ENCODE results near the gene FRAT1.

FRAT1 gene

DNA sequence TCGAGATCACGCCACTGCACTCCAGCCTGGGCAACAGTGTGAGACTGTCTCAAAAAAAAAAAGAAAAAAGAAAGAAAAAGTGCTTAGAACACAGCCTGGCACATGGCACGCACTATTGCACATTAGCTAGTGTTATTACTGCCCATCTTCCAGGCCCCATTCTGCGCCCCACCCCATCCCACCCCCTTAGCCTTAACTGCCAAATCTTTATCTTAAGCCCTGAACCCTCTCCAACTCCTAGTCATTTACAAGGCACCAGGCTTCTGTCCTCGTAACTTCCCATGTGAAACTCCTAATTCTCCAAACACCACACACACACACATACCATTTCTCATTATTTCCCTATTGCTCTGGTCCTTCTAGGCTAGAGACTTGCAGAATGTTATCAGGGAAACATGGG is 10.7 kb downstream of the FRAT1 start:
- Histone ChIP-seq H3K4me1 (ENCODE audit: insufficient read depth, poor library complexity, severe bottlenecking) (no peaks in the 10 kb centered on the region), H3K36me3 (ENCODE audit: low read depth) (no peaks in the 10 kb centered on the region), H3K27me3 (ENCODE audit: insufficient read depth, poor library complexity, severe bottlenecking) (no peaks in the 10 kb centered on the region), H3K4me3 (ENCODE audit: severe bottlenecking) (no peak overlapping the region), H3K9me3 (ENCODE audit: severe bottlenecking) (no peaks in the 10 kb centered on the region), H3K27ac (ENCODE audit: poor library complexity, severe bottlenecking) (no peak overlapping the region)
- DNase-seq (ENCODE audit: low spot score) (no peak), ATAC-seq (ENCODE audit: low read depth) (no peak)
- TF ChIP-seq, protein P1, sequence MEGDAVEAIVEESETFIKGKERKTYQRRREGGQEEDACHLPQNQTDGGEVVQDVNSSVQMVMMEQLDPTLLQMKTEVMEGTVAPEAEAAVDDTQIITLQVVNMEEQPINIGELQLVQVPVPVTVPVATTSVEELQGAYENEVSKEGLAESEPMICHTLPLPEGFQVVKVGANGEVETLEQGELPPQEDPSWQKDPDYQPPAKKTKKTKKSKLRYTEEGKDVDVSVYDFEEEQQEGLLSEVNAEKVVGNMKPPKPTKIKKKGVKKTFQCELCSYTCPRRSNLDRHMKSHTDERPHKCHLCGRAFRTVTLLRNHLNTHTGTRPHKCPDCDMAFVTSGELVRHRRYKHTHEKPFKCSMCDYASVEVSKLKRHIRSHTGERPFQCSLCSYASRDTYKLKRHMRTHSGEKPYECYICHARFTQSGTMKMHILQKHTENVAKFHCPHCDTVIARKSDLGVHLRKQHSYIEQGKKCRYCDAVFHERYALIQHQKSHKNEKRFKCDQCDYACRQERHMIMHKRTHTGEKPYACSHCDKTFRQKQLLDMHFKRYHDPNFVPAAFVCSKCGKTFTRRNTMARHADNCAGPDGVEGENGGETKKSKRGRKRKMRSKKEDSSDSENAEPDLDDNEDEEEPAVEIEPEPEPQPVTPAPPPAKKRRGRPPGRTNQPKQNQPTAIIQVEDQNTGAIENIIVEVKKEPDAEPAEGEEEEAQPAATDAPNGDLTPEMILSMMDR (IDR thresholded peaks at IDR 0.05; ENCODE audit: poor library complexity, severe bottlenecking) = no peak

- Histone ChIP-seq H3K4me1 (ENCODE audit: insufficient read depth, poor library complexity, severe bottlenecking) (peaks cover 3% of the 10 kb centered on the region), H3K27me3 (ENCODE audit: insufficient read depth, poor library complexity, severe bottlenecking) (no peaks in the 10 kb centered on the region), H3K9me3 (ENCODE audit: severe bottlenecking) (no peaks in the 10 kb centered on the region), H3K4me3 (ENCODE audit: severe bottlenecking) (no peak overlapping the region), H3K27ac (ENCODE audit: poor library complexity, severe bottlenecking) (no peak overlapping the region), H3K36me3 (ENCODE audit: low read depth) (no peaks in the 10 kb centered on the region)
- ATAC-seq (ENCODE audit: low read depth) (no peak), DNase-seq (ENCODE audit: low spot score) (no peak)
- TF ChIP-seq, protein P1 (IDR thresholded peaks at IDR 0.05; ENCODE audit: poor library complexity, severe bottlenecking) = no peak
These were observed 12.2 kb downstream of the FRAT1 start for GRCh38 chr10:97331153-97331703.

DNA sequence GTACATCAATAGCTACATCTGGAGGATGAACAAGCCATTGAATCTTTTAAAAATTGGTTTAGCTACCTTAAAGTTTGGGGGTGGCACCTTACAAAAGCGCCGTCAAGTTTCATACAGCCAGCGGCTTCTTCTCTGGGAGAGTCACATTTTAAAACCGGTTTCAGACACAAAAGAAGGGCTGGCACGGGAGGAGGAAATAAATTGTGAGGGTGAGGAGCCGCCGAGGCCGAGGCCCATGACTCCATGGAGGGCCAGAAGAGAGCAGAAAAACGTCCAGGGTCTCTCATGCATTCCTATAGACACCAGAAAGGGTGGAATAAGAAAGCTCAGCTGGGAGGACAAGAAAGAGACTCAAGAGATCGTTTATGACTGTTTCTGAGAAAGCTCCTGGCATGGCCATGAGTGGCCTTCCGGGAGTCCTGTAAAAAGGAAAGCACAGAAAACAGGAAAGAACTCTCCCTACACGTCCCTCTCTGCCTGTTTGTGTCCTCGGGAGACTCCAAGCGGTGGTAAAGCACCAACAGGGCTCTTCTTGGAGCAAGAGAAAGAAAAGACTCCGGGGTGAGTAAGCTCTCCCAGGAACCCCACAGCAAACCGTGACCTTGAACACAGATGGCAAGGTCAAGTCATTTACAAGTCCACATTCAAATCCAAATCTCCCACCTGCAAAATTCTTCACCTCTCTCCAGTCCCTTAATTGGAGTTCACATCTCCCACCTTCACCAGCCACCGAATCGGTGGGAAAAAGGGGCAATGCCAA is 13.7 kb downstream of the FRAT1 start:
- H3K9me3 ChIP-seq (ENCODE audit: severe bottlenecking) = no peaks in the 10 kb centered on the region
- TF ChIP-seq, protein P1 (IDR thresholded peaks at IDR 0.05; ENCODE audit: poor library complexity, severe bottlenecking) = peak; percentile 58
- peaks cover 12% of the 10 kb centered on the region for H3K4me1 ChIP-seq (ENCODE audit: insufficient read depth, poor library complexity, severe bottlenecking)
- H3K27me3 ChIP-seq (ENCODE audit: insufficient read depth, poor library complexity, severe bottlenecking) = no peaks in the 10 kb centered on the region
- H3K4me3 ChIP-seq (ENCODE audit: severe bottlenecking) = peak overlapping the region; percentile 87
- ATAC-seq (ENCODE audit: low read depth) = peak; percentile 69
- H3K36me3 ChIP-seq (ENCODE audit: low read depth) = no peaks in the 10 kb centered on the region
- peak overlapping the region; percentile 59 for H3K27ac ChIP-seq (ENCODE audit: poor library complexity, severe bottlenecking)
- DNase-seq (ENCODE audit: low spot score) = no peak

DNA sequence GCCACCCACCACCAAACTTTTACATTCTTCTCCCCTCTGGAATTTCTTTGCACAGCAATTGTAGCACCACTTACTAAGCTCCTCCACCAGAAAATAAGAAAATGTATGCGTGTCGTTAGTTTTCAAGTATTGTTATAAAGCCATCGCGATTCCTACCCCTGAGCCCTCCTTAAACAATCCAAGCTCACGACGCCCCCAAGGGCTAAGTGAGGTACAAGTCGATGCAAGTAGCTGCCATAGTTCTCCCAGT is 14.2 kb downstream of the FRAT1 start:
- DNase-seq (ENCODE audit: low spot score) (no peak), ATAC-seq (ENCODE audit: low read depth) (peak; percentile 26; the same call in 2 of the 3 replicates)
- no peaks in the 10 kb centered on the region for H3K9me3 ChIP-seq (ENCODE audit: severe bottlenecking)
- peaks cover 12% of the 10 kb centered on the region for H3K4me1 ChIP-seq (ENCODE audit: insufficient read depth, poor library complexity, severe bottlenecking)
- TF ChIP-seq, protein P1 (IDR thresholded peaks at IDR 0.05; ENCODE audit: poor library complexity, severe bottlenecking) = peak; percentile 16
- peak overlapping the region; percentile 59 for H3K27ac ChIP-seq (ENCODE audit: poor library complexity, severe bottlenecking)
- H3K27me3 ChIP-seq (ENCODE audit: insufficient read depth, poor library complexity, severe bottlenecking) = no peaks in the 10 kb centered on the region
- H3K36me3 ChIP-seq (ENCODE audit: low read depth) = no peaks in the 10 kb centered on the region
- H3K4me3 ChIP-seq (ENCODE audit: severe bottlenecking) = peak overlapping the region; percentile 87
